ENCODE results near the gene MAP3K6.
A peak's percentile ranks its signal among the peaks of the same experiment; 100 is the strongest.

The MAP3K6 gene

GRCh38 chr1:27374362-27375086 is 7.8 kb upstream of the MAP3K6 start, which contains the start of gene FCN3:
Gene FCN3 (minus strand): TSS chr1:27374824. CDS start chr1:27374818, 6 bp downstream.
- DNase-seq: no peak

- no peak for DNase-seq
Measured at GRCh38 chr1:27372808-27373690, 6.3 kb upstream of the MAP3K6 start.

GRCh38 chr1:27372022-27372807 is 5.5 kb upstream of the MAP3K6 start:
- no peak for DNase-seq

- DNase-seq: no peak
Measured at GRCh38 chr1:27368869-27369582, 2.3 kb upstream of the MAP3K6 start.

GRCh38 chr1:27367160-27367650 is 444 bp upstream of the MAP3K6 start:
- no peak for DNase-seq

GRCh38 chr1:27366113-27366410 is 699 bp downstream of the MAP3K6 start:
- peak; percentile 60 for DNase-seq

GRCh38 chr1:27365372-27366112 is 1.2 kb downstream of the MAP3K6 start:
- DNase-seq: peak; percentile 86

- DNase-seq: no peak
Measured at GRCh38 chr1:27364696-27365371, 1.9 kb downstream of the MAP3K6 start.

GRCh38 chr1:27363766-27364695 is 2.7 kb downstream of the MAP3K6 start:
- no peak for DNase-seq

- no peak for DNase-seq
Measured at GRCh38 chr1:27361553-27361952, 5.2 kb downstream of the MAP3K6 start.

GRCh38 chr1:27361044-27361402 is 5.7 kb downstream of the MAP3K6 start:
- DNase-seq: no peak

- DNase-seq: no peak
Measured at GRCh38 chr1:27360159-27361043, 6.4 kb downstream of the MAP3K6 start.

GRCh38 chr1:27359822-27360158 is 7.0 kb downstream of the MAP3K6 start:
- DNase-seq: no peak

- no peak for DNase-seq
Measured at GRCh38 chr1:27358928-27359313, 7.8 kb downstream of the MAP3K6 start.

GRCh38 chr1:27358038-27358927 is 8.5 kb downstream of the MAP3K6 start:
- no peak for DNase-seq

GRCh38 chr1:27357281-27358037 is 9.3 kb downstream of the MAP3K6 start:
- peak; percentile 71 for DNase-seq

GRCh38 chr1:27356619-27357280 is 10.0 kb downstream of the MAP3K6 start:
- DNase-seq: no peak

Data from NCI-H1105 treated with DMSO at 0.1 percent for 48 hours (cell line).